ENCODE data around the gene TTC6.

The TTC6 gene

DNA sequence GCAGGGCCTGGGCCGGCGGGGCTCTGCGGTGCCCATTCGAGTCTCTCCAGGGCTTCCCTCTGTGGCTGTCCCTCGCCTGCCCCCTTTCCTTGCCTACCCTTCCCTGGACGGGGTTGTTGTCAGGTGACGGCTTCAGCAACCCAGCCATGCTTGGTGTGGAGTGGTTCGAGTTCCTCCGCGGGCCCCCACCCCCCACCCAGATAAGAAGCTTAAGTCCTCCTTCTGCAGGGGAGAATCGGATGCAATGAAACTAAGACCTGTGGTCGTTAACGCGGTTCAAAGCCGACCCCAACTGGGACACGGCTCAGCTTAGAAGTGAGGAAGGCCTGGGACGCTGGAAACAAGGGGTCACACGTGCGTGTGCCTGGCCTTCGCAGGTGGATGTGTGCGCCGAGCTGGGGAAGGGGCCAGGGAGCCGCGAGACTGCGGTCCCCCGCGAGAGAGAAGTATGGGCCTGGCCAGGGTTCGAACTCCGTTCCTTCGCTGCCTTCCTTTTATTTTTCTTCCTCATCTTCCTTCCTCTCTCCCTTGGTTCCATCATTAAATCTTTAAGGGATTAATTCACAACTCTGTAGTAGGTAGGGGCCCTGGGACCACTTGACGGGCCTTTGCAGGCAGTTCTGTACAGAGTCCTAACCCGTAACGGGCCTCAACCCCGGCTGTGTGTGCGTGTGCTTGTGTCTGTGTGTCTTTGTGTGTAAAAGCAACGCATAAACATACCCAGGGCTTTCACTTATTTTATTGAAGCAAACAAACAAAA is 3.5 kb downstream of the TTC6 start:
- Mint-ChIP-seq H3K36me3 (ENCODE audit: low read depth) (no peaks in the 10 kb centered on the region), H3K9me3 (no peaks in the 10 kb centered on the region), H3K27ac (no peak overlapping the region), H3K27me3 (ENCODE audit: low read depth, poor library complexity) (peaks cover 99% of the 10 kb centered on the region), H3K4me1 (peaks cover 30% of the 10 kb centered on the region), H3K4me3 (peak overlapping the region; percentile 64)
- TF ChIP-seq, protein P1, sequence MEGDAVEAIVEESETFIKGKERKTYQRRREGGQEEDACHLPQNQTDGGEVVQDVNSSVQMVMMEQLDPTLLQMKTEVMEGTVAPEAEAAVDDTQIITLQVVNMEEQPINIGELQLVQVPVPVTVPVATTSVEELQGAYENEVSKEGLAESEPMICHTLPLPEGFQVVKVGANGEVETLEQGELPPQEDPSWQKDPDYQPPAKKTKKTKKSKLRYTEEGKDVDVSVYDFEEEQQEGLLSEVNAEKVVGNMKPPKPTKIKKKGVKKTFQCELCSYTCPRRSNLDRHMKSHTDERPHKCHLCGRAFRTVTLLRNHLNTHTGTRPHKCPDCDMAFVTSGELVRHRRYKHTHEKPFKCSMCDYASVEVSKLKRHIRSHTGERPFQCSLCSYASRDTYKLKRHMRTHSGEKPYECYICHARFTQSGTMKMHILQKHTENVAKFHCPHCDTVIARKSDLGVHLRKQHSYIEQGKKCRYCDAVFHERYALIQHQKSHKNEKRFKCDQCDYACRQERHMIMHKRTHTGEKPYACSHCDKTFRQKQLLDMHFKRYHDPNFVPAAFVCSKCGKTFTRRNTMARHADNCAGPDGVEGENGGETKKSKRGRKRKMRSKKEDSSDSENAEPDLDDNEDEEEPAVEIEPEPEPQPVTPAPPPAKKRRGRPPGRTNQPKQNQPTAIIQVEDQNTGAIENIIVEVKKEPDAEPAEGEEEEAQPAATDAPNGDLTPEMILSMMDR (IDR thresholded peaks at IDR 0.05), result no peak
- no peak for DNase-seq

DNA sequence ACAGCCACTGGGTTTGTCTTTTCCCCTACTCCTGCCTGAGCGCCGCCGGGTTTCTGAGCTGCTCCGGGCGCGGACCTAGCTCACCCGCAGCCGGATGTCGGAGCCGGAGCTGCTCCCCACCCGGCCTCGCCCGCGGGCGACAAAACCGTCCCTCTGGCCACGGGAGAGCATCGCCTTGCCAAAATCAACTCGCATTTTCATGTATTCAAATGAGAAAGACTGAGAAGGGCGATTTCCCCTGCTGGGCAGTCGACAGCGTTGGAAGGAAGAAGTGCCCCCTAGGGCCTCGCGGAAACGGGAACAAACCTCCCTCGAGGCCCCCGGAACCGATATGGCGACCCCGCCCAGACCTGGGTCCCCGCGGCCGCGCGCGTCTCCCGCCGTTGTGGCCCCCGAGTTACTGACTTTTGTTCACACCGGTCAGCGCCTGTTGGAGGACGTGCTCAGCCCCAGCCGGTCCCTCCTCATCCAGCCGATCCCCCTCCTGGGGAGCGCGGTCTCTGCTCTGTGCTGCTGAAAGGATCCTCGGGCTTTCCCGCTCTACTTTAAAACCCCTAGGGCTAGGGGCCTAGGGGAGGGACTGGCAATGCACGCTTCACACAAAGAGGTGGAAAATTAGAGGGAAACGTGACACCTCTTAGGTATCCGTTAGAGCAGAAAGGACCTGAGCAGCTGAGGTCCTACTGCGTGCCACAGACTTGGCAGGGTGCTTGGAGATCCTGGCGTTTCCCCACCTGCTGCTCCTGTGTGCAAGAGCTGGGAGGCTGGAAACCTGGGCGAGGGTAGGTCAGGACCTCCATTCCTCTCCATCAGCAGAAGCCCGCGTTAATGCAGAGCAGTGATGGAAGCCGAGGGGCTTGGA is 4.3 kb downstream of the TTC6 start:
- H3K9me3 Mint-ChIP-seq, result no peaks in the 10 kb centered on the region
- H3K36me3 Mint-ChIP-seq (ENCODE audit: low read depth), result no peaks in the 10 kb centered on the region
- peaks cover 24% of the 10 kb centered on the region for H3K4me1 Mint-ChIP-seq
- peak; percentile 27 for DNase-seq
- peaks cover 99% of the 10 kb centered on the region for H3K27me3 Mint-ChIP-seq (ENCODE audit: low read depth, poor library complexity)
- peak overlapping the region; percentile 76 for H3K4me3 Mint-ChIP-seq
- TF ChIP-seq, protein P1 (IDR thresholded peaks at IDR 0.05), result no peak
- H3K27ac Mint-ChIP-seq, result no peak overlapping the region

DNA sequence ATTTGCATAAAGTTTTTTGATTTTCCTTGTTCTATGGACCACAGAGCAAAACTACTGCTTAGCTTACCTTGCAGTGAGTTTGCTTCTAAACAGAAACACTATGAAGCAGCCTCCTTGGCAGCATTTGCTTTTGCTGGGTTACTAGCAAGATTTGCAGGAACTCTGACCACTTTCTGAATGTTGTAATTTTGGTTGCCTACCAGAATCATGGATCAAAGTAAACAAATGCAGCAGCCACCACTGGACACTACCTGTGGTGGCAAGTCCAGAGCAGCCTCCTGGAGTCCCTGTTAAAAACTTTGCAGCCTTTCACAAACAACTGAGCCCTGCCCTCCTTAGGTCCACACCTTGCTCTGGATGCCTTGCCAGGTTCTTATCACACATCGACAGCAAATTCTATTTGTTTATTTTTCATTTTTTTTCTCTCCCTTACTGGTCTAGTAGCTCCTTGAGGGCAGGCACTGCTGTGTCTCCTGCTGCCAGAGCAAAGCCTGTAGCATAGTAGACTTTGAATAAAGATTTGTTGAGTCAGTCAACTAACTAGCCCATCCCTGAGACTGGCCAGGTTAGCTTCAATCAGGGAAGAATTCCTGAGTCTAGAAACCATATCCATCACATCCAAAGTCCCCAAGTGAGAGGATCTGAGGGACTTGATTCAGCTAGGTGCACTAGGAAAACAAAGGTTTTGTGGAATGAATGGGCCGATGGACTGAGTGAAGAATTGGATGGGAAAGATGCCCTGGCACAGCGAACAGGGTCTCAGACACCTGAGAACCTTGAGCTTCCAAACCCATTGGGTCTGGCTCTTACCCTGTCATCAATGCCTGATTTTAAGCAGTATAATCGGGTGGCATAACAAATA is 5.7 kb downstream of the TTC6 start:
- no peaks in the 10 kb centered on the region for H3K9me3 Mint-ChIP-seq
- TF ChIP-seq, protein P1 (IDR thresholded peaks at IDR 0.05), result no peak
- no peak for DNase-seq
- H3K27ac Mint-ChIP-seq, result no peak overlapping the region
- no peak overlapping the region for H3K4me3 Mint-ChIP-seq
- H3K36me3 Mint-ChIP-seq (ENCODE audit: low read depth), result no peaks in the 10 kb centered on the region
- H3K4me1 Mint-ChIP-seq, result peaks cover 19% of the 10 kb centered on the region
- peaks cover 100% of the 10 kb centered on the region for H3K27me3 Mint-ChIP-seq (ENCODE audit: low read depth, poor library complexity)

DNA sequence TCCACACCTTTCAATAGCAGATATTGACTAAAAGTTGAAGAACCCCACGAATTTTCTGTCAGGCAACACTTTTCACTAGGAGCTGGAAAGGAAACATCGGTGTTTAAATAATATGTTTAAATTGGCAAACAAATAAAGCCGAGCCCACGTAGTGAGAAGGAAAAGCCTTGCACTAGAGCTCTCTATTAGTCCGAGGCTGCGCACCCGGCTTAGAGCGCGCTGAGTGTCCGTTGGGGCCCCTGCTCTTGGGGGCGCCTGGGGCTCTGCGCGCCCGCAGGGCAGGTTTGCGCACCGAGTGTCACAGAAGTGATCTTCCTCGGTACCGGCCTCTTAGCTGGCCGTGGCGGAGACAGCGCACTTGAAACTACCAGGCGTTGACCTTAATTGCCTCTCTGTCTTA is 6.4 kb downstream of the TTC6 start:
- TF ChIP-seq, protein P1 (IDR thresholded peaks at IDR 0.05), result no peak
- no peak overlapping the region for H3K4me3 Mint-ChIP-seq
- no peak for DNase-seq
- H3K4me1 Mint-ChIP-seq, result peaks cover 19% of the 10 kb centered on the region
- peaks cover 100% of the 10 kb centered on the region for H3K27me3 Mint-ChIP-seq (ENCODE audit: low read depth, poor library complexity)
- H3K9me3 Mint-ChIP-seq, result no peaks in the 10 kb centered on the region
- no peak overlapping the region for H3K27ac Mint-ChIP-seq
- H3K36me3 Mint-ChIP-seq (ENCODE audit: low read depth), result no peaks in the 10 kb centered on the region

DNA sequence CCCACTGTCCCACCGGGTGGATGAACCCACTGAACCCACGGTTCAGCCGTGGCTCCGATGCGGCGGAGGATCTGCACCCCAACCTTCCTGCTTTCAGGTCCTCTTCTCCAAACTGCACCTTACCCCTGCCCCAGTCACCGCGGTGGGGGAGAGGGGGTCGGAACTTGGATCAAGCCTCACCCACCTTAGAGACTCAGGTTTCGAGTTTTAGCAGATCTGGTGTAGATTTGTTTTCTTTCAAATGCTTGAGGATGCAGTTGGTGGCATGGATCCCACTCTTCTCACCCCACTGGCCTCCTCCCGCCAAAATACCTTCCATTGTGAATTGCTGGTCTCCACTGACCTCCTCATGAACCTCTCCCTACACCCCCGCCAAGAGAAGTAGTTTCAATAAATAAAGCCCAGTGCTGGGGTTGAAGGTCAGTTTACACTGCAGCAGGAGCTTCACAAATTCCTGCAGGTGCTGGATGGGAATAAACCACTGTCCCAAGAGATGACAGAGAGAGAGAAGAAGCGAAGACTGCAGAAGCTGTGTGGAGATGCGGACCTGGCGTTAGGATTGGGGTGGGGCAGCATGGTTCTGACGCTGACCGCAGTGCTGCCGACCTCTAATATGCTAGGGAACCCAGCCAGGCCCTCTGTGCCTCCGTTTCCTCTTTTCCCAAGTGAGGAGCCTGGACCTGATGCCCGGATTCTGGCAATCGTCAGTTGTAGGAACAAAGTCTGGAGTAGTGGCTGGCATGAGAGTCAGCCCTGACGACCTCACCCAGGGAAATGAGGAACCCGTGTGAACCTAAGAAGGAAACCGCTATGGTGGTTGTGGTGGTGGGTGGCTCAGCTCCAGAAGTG is 7.4 kb downstream of the TTC6 start:
- peaks cover 19% of the 10 kb centered on the region for H3K4me1 Mint-ChIP-seq
- H3K27ac Mint-ChIP-seq, result no peak overlapping the region

More for the DNA sequence above, 7.4 kb downstream of the TTC6 start:
- no peak overlapping the region for H3K4me3 Mint-ChIP-seq
- DNase-seq, result no peak
- H3K36me3 Mint-ChIP-seq (ENCODE audit: low read depth), result no peaks in the 10 kb centered on the region
- TF ChIP-seq, protein P1 (IDR thresholded peaks at IDR 0.05), result no peak
- no peaks in the 10 kb centered on the region for H3K9me3 Mint-ChIP-seq
- peaks cover 94% of the 10 kb centered on the region for H3K27me3 Mint-ChIP-seq (ENCODE audit: low read depth, poor library complexity)
